Keratinocyte (primary cell): ENCODE results near the gene IDH1. TPM values are rescaled to one million over a fixed set of nuclear protein-coding genes. Genes with fewer than 3 reads are reported as not detected.
"Not testable (repeated sequence)": the region's sequence is repeated elsewhere in the genome, so short reads cannot be mapped to it uniquely, and the experiment has no call there.

Experiments used
- DNase-seq: peaks from one replicate; pipeline ENCODE4 v3.0.0-alpha.2; 2011; ENCODE audit warnings: low read depth, missing footprints, low spot score
- FAIRE-seq: peaks from 2 replicates; lab custom pipeline; 2011; peaks lifted over from hg19 to GRCh38; lab: Jason Lieb, UNC
- H2AFZ ChIP-seq: 2 replicates; pipeline ENCODE4 v1.6.0; 2012; ENCODE audit warnings: low read length, control low read depth, inconsistent platforms; ENCODE audit not compliant: control insufficient read depth
- H3K27ac ChIP-seq: 2 replicates; pipeline ENCODE4 v1.5.1; 2011; ENCODE audit warnings: low read length; ENCODE audit not compliant: control insufficient read depth, insufficient read depth
- H3K27me3 ChIP-seq: 3 replicates; pipeline ENCODE4 v1.6.0; 2011; ENCODE audit warnings: low read length; ENCODE audit not compliant: control insufficient read depth, insufficient read depth; ENCODE audit errors: extremely low read depth
- H3K36me3 ChIP-seq, 2 experiments: 2 replicates in 1 of 2; 3 replicates in 1 of 2; pipeline ENCODE4 v1.5.1; 2011; ENCODE audit warnings: low read length in 2 of 2, mild to moderate bottlenecking in 1 of 2; ENCODE audit not compliant: control insufficient read depth in 2 of 2, insufficient read depth in 2 of 2; ENCODE audit errors: extremely low read depth in 1 of 2
- H3K4me1 ChIP-seq: 3 replicates; pipeline ENCODE4 v1.5.1; 2011; ENCODE audit warnings: low read length; ENCODE audit not compliant: control insufficient read depth, insufficient read depth; ENCODE audit errors: extremely low read depth
- H3K4me2 ChIP-seq: 3 replicates; pipeline ENCODE4 v1.6.0; 2011; ENCODE audit warnings: low read depth, low read length; ENCODE audit not compliant: control insufficient read depth, insufficient read depth; ENCODE audit errors: extremely low read depth
- H3K4me3 ChIP-seq, 3 experiments: fragments of 200-600 bp in 1 of 3; sonication (generic) in 1 of 3; 2 replicates in 2 of 3; 3 replicates in 1 of 3; pipeline ENCODE4 v1.5.1; 2011 to 2016; ENCODE audit warnings: low read length in 3 of 3, mild to moderate bottlenecking in 3 of 3, control low read depth in 2 of 3, inconsistent platforms in 1 of 3, low read depth in 1 of 3, mixed read lengths in 1 of 3, mixed run types in 1 of 3, moderate library complexity in 1 of 3; ENCODE audit not compliant: control insufficient read depth in 2 of 3, insufficient read depth in 2 of 3; ENCODE audit errors: extremely low read depth in 1 of 3
- H3K79me2 ChIP-seq: 2 replicates; pipeline ENCODE4 v1.6.0; 2012; ENCODE audit warnings: low read length; ENCODE audit not compliant: control insufficient read depth, insufficient read depth
- H3K9ac ChIP-seq: 3 replicates; pipeline ENCODE4 v1.6.0; 2011; ENCODE audit warnings: low read length; ENCODE audit not compliant: control insufficient read depth, insufficient read depth; ENCODE audit errors: extremely low read depth
- H3K9me1 ChIP-seq: 3 replicates; pipeline ENCODE4 v1.6.0; 2011; ENCODE audit warnings: low read length; ENCODE audit not compliant: control insufficient read depth, insufficient read depth; ENCODE audit errors: extremely low read depth
- H3K9me3 ChIP-seq: 2 replicates; pipeline ENCODE4 v1.5.1; 2012; ENCODE audit warnings: low read depth, low read length; ENCODE audit not compliant: control insufficient read depth
- H4K20me1 ChIP-seq: 3 replicates; pipeline ENCODE4 v1.6.0; 2011; ENCODE audit warnings: low read length; ENCODE audit not compliant: control insufficient read depth, insufficient read depth; ENCODE audit errors: extremely low read depth
- CTCF ChIP-seq, 3 experiments: IDR thresholded peaks in 1 of 3; conservative IDR thresholded peaks in 1 of 3; optimal IDR thresholded peaks in 1 of 3; 2 replicates in 2 of 3; 3 replicates in 1 of 3; pipeline versions ENCODE3 to v1.5.1; 2011; ENCODE audit warnings: low read length in 3 of 3, mild to moderate bottlenecking in 3 of 3, moderate library complexity in 2 of 3, control low read depth in 1 of 3, inconsistent platforms in 1 of 3; ENCODE audit not compliant: insufficient read depth in 2 of 3; ENCODE audit errors: extremely low read depth in 1 of 3
- EZH2 ChIP-seq: IDR thresholded peaks from one replicate; pipeline ENCODE4 v1.6.1; 2012; ENCODE audit warnings: inconsistent platforms, mild to moderate bottlenecking, low read length, moderate library complexity
- dilution Hi-C: fragments of 300-500 bp; cut with MboI; formaldehyde crosslinking; loops from one replicate; pipeline ENCODE4 v1.7.0; 2020; ENCODE audit warnings: low sequenced_read_pairs; ENCODE audit not compliant: extremely low pct_ligation_motif_present
- polyA plus RNA-seq, 5 experiments: library from polyadenylated mRNA; depleted of rRNA in 3 of 5; stranded (reverse) in 3 of 5; stranded (forward) in 1 of 5; unstranded in 1 of 5; fragments of >200 nt; gene quantifications; 1 replicate in 1 of 5; 2 replicates in 3 of 5; 3 replicates in 1 of 5; pipeline versions ENCODE4 v1.2.1 to v1.2.3, GENCODE V29; 2011 to 2012; ENCODE audit warnings: missing spikeins in 2 of 5, low read depth in 1 of 5, low replicate concordance in 1 of 5

The IDH1 gene
- polyA plus RNA-seq, 1 donor (not counting 4 experiments of a cell fraction or from before 2014, with no cell fraction given), result 160 TPM

GRCh38 chr2:208222351-208222750, 32.5 kb downstream of the IDH1 start:
- FAIRE-seq, result peak; percentile 41
- H3K79me2 ChIP-seq, result no peaks in the 10 kb centered on the region
- TF ChIP-seq CTCF (optimal IDR thresholded peaks at IDR 0.05 in 1 of 3, IDR thresholded peaks at IDR 0.05 in 1 of 3, conservative IDR thresholded peaks at IDR 0.05 in 1 of 3; ENCODE audit: extremely low read depth in 1 of 3, insufficient read depth in 2 of 3, low read length in 3 of 3) (no peak), EZH2 (no peak)
- peak; percentile 28 for DNase-seq
- H3K9ac ChIP-seq, result no peak overlapping the region
- H3K4me1 ChIP-seq, result peaks cover 13% of the 10 kb centered on the region
- H3K36me3 ChIP-seq, result no peaks in the 10 kb centered on the region
- H3K9me3 ChIP-seq, result no peaks in the 10 kb centered on the region
- no peak overlapping the region for H3K27ac ChIP-seq
- H3K4me2 ChIP-seq, result no peak overlapping the region
- H2AFZ ChIP-seq, result no peak overlapping the region
- no peak overlapping the region for H3K4me3 ChIP-seq
- H3K27me3 ChIP-seq, result no peaks in the 10 kb centered on the region
- dilution Hi-C loops, result no loop called here
- no peaks in the 10 kb centered on the region for H4K20me1 ChIP-seq
- no peaks in the 10 kb centered on the region for H3K9me1 ChIP-seq

DNA sequence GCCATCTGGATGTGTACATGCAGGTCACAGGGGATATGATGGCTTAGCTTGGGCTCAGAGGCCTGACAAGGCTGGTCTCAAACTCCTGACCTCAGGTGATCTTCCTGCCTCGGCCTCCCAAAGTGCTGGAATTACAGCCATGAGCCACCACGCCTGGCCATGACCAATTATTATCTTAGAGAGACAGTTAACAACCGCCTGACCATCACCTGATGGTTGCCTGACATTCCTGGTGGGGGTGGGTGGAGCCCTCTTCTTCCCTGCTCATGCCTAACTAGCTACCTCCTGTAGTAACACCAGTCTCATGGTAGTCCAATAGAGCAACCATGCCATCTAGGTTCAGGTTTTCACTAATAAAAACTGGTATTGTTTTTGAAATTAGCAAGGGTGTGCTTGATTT, 33.0 kb downstream of the IDH1 start:
- DNase-seq, H3K9ac ChIP-seq, H4K20me1 ChIP-seq, H3K4me2 ChIP-seq, H3K36me3 ChIP-seq, H3K9me1 ChIP-seq, H3K79me2 ChIP-seq, H3K9me3 ChIP-seq, H2AFZ ChIP-seq, FAIRE-seq, dilution Hi-C loops, H3K27ac ChIP-seq, H3K4me3 ChIP-seq, H3K27me3 ChIP-seq: not testable (repeated sequence)
- peaks cover 13% of the 10 kb centered on the region for H3K4me1 ChIP-seq

DNA sequence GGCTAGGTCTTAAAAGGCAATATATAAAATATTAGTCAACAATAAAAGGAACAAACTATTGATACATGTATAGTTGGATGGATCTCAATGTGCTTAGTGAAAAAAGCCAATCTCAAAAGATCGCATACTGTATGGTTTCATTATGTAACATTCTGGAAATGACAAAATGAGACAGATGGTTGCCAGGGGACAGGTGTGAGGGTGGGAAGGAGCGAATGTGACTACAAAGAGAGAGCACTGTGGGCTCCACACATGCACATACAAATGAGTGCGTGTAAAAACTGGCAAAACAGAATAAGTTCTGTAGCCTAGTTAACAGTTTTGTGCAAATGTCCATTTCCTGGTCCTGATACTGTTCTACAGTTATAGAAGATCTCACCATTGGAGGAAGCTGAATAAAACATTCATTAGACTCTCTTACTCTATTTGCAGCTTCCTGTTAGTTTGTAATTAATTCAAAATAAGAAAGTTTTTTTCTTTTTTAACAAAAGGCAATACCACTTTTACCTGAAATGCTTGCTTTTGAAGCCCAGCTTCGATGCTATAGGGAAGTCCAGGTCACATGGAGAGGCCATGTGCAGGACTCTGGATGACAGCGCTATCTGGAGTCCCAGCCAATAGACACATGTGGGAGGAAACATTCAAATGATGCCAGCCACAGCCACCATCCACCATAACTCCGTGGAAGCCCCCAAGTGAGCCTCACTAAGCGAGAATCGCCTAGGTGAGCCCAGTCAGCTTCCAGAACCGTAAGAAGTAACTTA, 44.0 kb downstream of the IDH1 start:
- dilution Hi-C loops, result no loop called here
- no peak for FAIRE-seq

More for the DNA sequence above, 44.0 kb downstream of the IDH1 start:
- Histone ChIP-seq H3K36me3 (no peaks in the 10 kb centered on the region), H3K27me3 (no peaks in the 10 kb centered on the region), H3K9ac (no peak overlapping the region), H3K4me1 (no peaks in the 10 kb centered on the region), H4K20me1 (no peaks in the 10 kb centered on the region), H3K9me1 (no peaks in the 10 kb centered on the region), H3K4me2 (no peak overlapping the region), H3K27ac (no peak overlapping the region), H3K79me2 (no peaks in the 10 kb centered on the region), H3K4me3 (no peak overlapping the region), H2AFZ (no peak overlapping the region), H3K9me3 (no peaks in the 10 kb centered on the region)
- no peak for DNase-seq
- TF ChIP-seq EZH2 (no peak), CTCF (optimal IDR thresholded peaks at IDR 0.05 in 1 of 3, IDR thresholded peaks at IDR 0.05 in 1 of 3, conservative IDR thresholded peaks at IDR 0.05 in 1 of 3; ENCODE audit: extremely low read depth in 1 of 3, insufficient read depth in 2 of 3, low read length in 3 of 3) (no peak)
